B cell (primary cell): ENCODE measurements around the gene KCNJ1. TPM values are rescaled to one million over a fixed set of nuclear protein-coding genes. Genes with fewer than 3 reads are reported as not detected.

ENCODE experiments used
- ATAC-seq: fragments of 200-7000 bp; cut with Tn5 transposase; one replicate; pipeline ENCODE4 v1.10.0; 2021; ENCODE audit warnings: low read depth, mild to moderate bottlenecking, moderate number of reproducible peaks, moderate library complexity
- CTCF ChIA-PET: fragments of 350-600 bp; sonication (Branson Sonifier 250); formaldehyde crosslinking; loops from one replicate; lab custom pipeline; 2021; ENCODE audit warnings: antibody characterized with exemption, inconsistent platforms; lab: Charles Lee
- POLR2A ChIA-PET: fragments of 350-600 bp; sonication (Branson Sonifier 250); formaldehyde crosslinking; loops from one replicate; lab custom pipeline; 2021; ENCODE audit warnings: antibody characterized with exemption; lab: Charles Lee
- DNase-seq: peaks from one replicate; pipeline ENCODE4 v3.0.0; 2013
- H2AFZ ChIP-seq: 2 replicates; pipeline ENCODE4 v1.6.1; 2012; ENCODE audit warnings: mild to moderate bottlenecking, low read depth, low read length; ENCODE audit not compliant: insufficient read depth, poor library complexity, severe bottlenecking
- H3K27ac ChIP-seq, 2 donors: 1 replicate in 1 of 2; 2 replicates in 1 of 2; pipeline ENCODE4 v1.5.1; 2012 to 2013; ENCODE audit warnings: low read length in 2 of 2, mild to moderate bottlenecking in 2 of 2, moderate library complexity in 1 of 2
- H3K27me3 ChIP-seq, 4 experiments: fragments of 200-600 bp in 1 of 4; sonication (generic) in 1 of 4; replicated peaks in 1 of 4; 1 replicate in 2 of 4; 2 replicates in 2 of 4; pipeline versions ENCODE4 v1.6.1 to v1.7.0; 2013 to 2016; ENCODE audit warnings: low read length in 3 of 4, mild to moderate bottlenecking in 2 of 4, mixed read lengths in 1 of 4, moderate library complexity in 1 of 4; ENCODE audit not compliant: insufficient read depth in 4 of 4, control insufficient read depth in 3 of 4; ENCODE audit errors: control extremely low read depth in 1 of 4
- H3K36me3 ChIP-seq, 2 experiments: replicated peaks in 1 of 2; 1 replicate in 1 of 2; 2 replicates in 1 of 2; pipeline versions ENCODE4 v1.6.1 to v1.7.1; 2013; ENCODE audit warnings: low read length in 1 of 2; ENCODE audit not compliant: insufficient read depth in 2 of 2, control insufficient read depth in 1 of 2; ENCODE audit errors: control extremely low read depth in 1 of 2, extremely low read depth in 1 of 2
- H3K4me1 ChIP-seq, 2 donors: fragments of 200-600 bp in 1 of 2; sonication (generic) in 1 of 2; 1 replicate in 1 of 2; 2 replicates in 1 of 2; pipeline versions ENCODE4 v1.5.1 to v1.6.1; 2013 to 2017; ENCODE audit warnings: low read length in 2 of 2; ENCODE audit not compliant: control insufficient read depth in 2 of 2, insufficient read depth in 2 of 2
- H3K4me2 ChIP-seq: replicated peaks from 2 replicates; pipeline ENCODE3; 2012; ENCODE audit warnings: mild to moderate bottlenecking, low read depth, low read length; ENCODE audit not compliant: poor library complexity, severe bottlenecking
- H3K4me3 ChIP-seq, 5 experiments: fragments of 200-600 bp in 1 of 5; sonication (generic) in 1 of 5; 1 replicate in 3 of 5; 2 replicates in 2 of 5; pipeline versions ENCODE4 v1.5.1 to v1.7.0; 2011 to 2016; ENCODE audit warnings: low read length in 4 of 5, mild to moderate bottlenecking in 4 of 5, low read depth in 2 of 5, control low read depth in 1 of 5, moderate library complexity in 1 of 5; ENCODE audit not compliant: insufficient read depth in 1 of 5; ENCODE audit errors: control extremely low read depth in 1 of 5, extremely low read depth in 1 of 5
- H3K79me2 ChIP-seq: fragments of 200-600 bp; sonication (generic); one replicate; pipeline ENCODE4 v1.6.0; 2016; ENCODE audit warnings: low read length; ENCODE audit not compliant: control insufficient read depth, insufficient read depth
- H3K9ac ChIP-seq: fragments of 200-600 bp; sonication (generic); 2 replicates; pipeline ENCODE4 v1.6.1; 2017; ENCODE audit warnings: mild to moderate bottlenecking, low read length, moderate library complexity
- H3K9me3 ChIP-seq, 3 donors: one replicate each; pipeline versions ENCODE4 v1.6.1 to v1.7.1; 2013; ENCODE audit warnings: low read length in 2 of 3; ENCODE audit not compliant: control insufficient read depth in 2 of 3, insufficient read depth in 1 of 3; ENCODE audit errors: control extremely low read depth in 1 of 3
- H4K20me1 ChIP-seq: 2 replicates; pipeline ENCODE4 v1.6.0; 2012; ENCODE audit warnings: mild to moderate bottlenecking, low read length; ENCODE audit not compliant: insufficient read depth, control insufficient read depth, poor library complexity, severe bottlenecking
- H3K27ac Mint-ChIP-seq: one replicate; pipeline ENCODE4 v1.8.0; 2021; ENCODE audit warnings: mixed read lengths
- H3K27me3 Mint-ChIP-seq: one replicate; pipeline ENCODE4 v1.8.0; 2021; ENCODE audit warnings: mixed read lengths
- H3K4me1 Mint-ChIP-seq: one replicate; pipeline ENCODE4 v1.8.0; 2021; ENCODE audit warnings: mixed read lengths
- H3K4me3 Mint-ChIP-seq: one replicate; pipeline ENCODE4 v1.8.0; 2021; ENCODE audit warnings: mixed read lengths
- H3K9me3 Mint-ChIP-seq: one replicate; pipeline ENCODE4 v1.8.0; 2022; ENCODE audit warnings: mixed read lengths; ENCODE audit not compliant: insufficient read depth
- EZH2 ChIP-seq: IDR thresholded peaks from 2 replicates; pipeline ENCODE4 v1.6.1; 2012; ENCODE audit warnings: borderline replicate concordance, low read depth, mild to moderate bottlenecking, moderate library complexity, low read length; ENCODE audit not compliant: insufficient read depth, poor library complexity, severe bottlenecking
- WGBS: methylation state at CpG from one replicate; pipeline ENCODE4 v1.1.5; 2013; ENCODE audit warnings: missing lambda C conversion rate; ENCODE audit not compliant: insufficient coverage; 5-methylcytosine and 5-hydroxymethylcytosine counted together
- intact Hi-C: fragments of 100-400 bp; cut with micrococcal nuclease; formaldehyde crosslinking; loops from one replicate; pipeline ENCODE4 v1.10.0; 2022
- polyA plus RNA-seq: library from polyadenylated mRNA; depleted of rRNA; stranded (reverse); fragments of >200 nt; gene quantifications from 2 replicates; pipeline ENCODE4 v1.2.3, GENCODE V29; 2012
- total RNA-seq, 2 donors: library from RNA; stranded (reverse); fragments of 120-200 nt in 1 of 2; gene quantifications; 1 replicate in 1 of 2; 2 replicates in 1 of 2; pipeline versions ENCODE4 v1.2.3 to v1.2.4, GENCODE V29; 2013 to 2022
- TF ChIP-seq, protein P1 (sequence below): fragments of 200-600 bp; IDR thresholded peaks from one replicate; pipeline ENCODE4 v1.8.0; 2022; ENCODE audit warnings: antibody characterized with exemption, mild to moderate bottlenecking

The KCNJ1 gene
- total and polyA plus RNA-seq, 2 donors (not counting 1 experiment from before 2014, with no cell fraction given), result not detected

DNA sequence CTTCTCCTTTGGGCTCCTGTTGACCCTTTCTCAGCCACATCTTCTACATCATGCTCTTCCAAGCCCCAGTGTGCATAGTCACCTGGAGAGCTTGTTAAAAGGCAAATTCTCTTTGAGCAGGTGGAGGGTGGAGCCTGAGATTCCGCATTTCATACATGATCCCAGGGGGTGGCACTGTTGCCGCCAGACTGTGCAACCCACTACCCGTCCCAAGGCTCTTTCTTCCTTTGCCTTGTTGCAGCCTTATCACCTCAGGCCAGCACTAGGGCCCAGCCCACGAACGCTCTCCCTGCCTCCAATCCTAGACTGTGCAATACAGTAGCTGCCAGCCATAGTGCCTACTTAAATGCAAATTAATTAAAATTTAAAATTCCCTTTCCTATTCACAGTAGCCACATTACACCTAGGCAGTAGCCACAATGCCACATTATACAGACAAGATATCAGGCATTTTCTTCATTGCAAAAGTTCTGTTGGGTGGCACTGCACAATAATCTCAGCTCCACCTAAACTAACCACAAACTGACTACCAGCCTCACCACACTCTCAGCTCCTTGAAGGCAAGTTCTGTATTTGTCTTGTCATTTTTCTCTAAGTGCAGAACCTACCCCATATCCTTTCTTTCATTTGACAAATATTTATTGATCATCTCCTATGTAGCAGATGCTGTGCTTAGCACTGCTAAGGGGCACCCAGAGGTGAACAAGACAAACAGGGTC lies 19.5 kb upstream of the KCNJ1 start:
- Histone ChIP-seq H3K79me2 (no peaks in the 10 kb centered on the region), H3K4me2 (no peak overlapping the region), H4K20me1 (no peaks in the 10 kb centered on the region), H3K9ac (no peak overlapping the region), H3K36me3 (no peaks in the 10 kb centered on the region), H2AFZ (no peak overlapping the region), H3K27me3 (peaks cover 0 to 76% (median 53%) of the 10 kb centered on the region in 4 experiments), H3K4me3 (no peak overlapping the region), H3K9me3 (peaks cover 0 to 6% (median 0%) of the 10 kb centered on the region in 3 donors), H3K4me1 (peaks cover 15 to 22% of the 10 kb centered on the region in 2 donors), H3K27ac (no peak overlapping the region)
- H3K27me3 Mint-ChIP-seq, result peaks cover 78% of the 10 kb centered on the region
- DNase-seq (no peak), ATAC-seq (no peak)
- no peak overlapping the region for H3K27ac Mint-ChIP-seq
- ChIA-PET POLR2A (no interaction called here), CTCF (interaction anchor here (0.9 to 10.9 kb wide), 10 partner anchors 12 to 864 kb away, joined by 3 to 315 read pairs (median 4); no protein-coding TSS in a partner anchor)
- 6% methylated on average over 5 of the region's 5 CpGs for WGBS
- TF ChIP-seq EZH2, result no peak
- TF ChIP-seq, protein P1, sequence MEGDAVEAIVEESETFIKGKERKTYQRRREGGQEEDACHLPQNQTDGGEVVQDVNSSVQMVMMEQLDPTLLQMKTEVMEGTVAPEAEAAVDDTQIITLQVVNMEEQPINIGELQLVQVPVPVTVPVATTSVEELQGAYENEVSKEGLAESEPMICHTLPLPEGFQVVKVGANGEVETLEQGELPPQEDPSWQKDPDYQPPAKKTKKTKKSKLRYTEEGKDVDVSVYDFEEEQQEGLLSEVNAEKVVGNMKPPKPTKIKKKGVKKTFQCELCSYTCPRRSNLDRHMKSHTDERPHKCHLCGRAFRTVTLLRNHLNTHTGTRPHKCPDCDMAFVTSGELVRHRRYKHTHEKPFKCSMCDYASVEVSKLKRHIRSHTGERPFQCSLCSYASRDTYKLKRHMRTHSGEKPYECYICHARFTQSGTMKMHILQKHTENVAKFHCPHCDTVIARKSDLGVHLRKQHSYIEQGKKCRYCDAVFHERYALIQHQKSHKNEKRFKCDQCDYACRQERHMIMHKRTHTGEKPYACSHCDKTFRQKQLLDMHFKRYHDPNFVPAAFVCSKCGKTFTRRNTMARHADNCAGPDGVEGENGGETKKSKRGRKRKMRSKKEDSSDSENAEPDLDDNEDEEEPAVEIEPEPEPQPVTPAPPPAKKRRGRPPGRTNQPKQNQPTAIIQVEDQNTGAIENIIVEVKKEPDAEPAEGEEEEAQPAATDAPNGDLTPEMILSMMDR, result no peak
- H3K4me1 Mint-ChIP-seq, result peaks cover 15% of the 10 kb centered on the region
- intact Hi-C loops, result no loop called here
- no peak overlapping the region for H3K4me3 Mint-ChIP-seq
- no peaks in the 10 kb centered on the region for H3K9me3 Mint-ChIP-seq
